ENCODE results near the gene PXDN.

Gene PXDN

DNA sequence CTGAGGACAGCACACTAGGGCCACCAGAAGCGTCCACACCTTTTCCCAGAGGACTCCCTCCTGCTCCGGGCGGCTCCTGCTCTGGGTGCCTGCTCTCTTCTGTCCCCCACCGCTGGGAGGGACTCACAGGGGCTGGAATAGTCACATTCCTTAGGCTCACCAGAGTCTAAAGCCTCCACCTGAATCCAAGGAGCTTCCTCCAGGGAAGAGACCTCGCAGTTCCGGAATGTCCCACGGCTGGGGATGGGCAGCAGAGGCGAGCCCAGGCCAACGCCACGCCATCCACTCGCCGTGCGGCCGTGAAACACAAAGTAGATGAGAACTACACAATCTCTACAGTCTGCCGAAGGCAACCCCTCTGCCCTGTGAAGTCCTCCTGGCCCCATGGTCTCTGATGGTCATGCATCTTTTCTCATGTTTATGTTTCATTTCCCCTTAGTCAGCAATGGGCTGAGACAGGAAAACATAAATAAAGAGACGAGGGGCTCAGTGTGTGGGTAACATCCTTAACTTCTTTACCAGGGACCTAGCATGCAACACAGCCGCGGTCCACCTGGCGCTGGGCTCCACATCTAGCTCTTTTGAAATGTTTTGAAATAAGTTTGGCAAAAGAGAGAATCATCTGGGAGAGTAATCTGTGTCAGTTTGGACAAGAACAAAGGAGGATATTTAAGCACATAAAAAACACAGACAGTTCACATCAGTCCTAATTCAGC is 98.4 kb downstream of the PXDN start:
- Histone ChIP-seq H3K27me3 (replicated peaks; ENCODE audit: control insufficient read depth, insufficient read depth, low read length) (no peaks in the 10 kb centered on the region), H3K36me3 (ENCODE audit: control insufficient read depth, insufficient read depth, low read length) (no peaks in the 10 kb centered on the region), H3K4me3 (replicated peaks; ENCODE audit: low read depth, low read length) (no peak overlapping the region)
- TF ChIP-seq, protein P1, sequence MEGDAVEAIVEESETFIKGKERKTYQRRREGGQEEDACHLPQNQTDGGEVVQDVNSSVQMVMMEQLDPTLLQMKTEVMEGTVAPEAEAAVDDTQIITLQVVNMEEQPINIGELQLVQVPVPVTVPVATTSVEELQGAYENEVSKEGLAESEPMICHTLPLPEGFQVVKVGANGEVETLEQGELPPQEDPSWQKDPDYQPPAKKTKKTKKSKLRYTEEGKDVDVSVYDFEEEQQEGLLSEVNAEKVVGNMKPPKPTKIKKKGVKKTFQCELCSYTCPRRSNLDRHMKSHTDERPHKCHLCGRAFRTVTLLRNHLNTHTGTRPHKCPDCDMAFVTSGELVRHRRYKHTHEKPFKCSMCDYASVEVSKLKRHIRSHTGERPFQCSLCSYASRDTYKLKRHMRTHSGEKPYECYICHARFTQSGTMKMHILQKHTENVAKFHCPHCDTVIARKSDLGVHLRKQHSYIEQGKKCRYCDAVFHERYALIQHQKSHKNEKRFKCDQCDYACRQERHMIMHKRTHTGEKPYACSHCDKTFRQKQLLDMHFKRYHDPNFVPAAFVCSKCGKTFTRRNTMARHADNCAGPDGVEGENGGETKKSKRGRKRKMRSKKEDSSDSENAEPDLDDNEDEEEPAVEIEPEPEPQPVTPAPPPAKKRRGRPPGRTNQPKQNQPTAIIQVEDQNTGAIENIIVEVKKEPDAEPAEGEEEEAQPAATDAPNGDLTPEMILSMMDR (IDR thresholded peaks at IDR 0.05; ENCODE audit: insufficient read depth, low read length, poor library complexity, severe bottlenecking), result no peak
- DNase-seq (ENCODE audit: extremely low read depth, insufficient read length), result no peak

DNA sequence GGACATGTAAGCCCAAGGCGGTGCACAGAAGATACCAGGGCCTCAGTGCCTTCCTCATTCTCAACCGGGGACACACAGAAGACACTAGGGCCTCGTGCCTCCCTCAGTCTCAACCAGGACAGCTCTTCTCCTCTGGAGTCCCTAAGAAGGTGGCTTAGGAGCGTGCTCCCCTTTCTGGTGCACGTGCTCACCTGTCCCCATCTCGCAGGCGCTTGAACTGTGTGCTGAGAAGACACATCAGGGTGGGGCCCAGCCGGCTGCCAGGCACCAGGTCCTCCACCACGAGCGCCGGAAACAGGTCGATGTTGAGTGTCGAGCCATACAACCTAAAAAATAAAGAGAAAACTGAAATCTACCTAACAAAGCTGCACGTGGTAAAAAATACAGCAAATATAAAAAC is 99.9 kb downstream of the PXDN start:
- DNase-seq (ENCODE audit: extremely low read depth, insufficient read length), result no peak
- TF ChIP-seq, protein P1 (IDR thresholded peaks at IDR 0.05; ENCODE audit: insufficient read depth, low read length, poor library complexity, severe bottlenecking), result no peak
- H3K36me3 ChIP-seq (ENCODE audit: control insufficient read depth, insufficient read depth, low read length), result no peaks in the 10 kb centered on the region
- H3K4me3 ChIP-seq (replicated peaks; ENCODE audit: low read depth, low read length), result no peak overlapping the region
- no peaks in the 10 kb centered on the region for H3K27me3 ChIP-seq (replicated peaks; ENCODE audit: control insufficient read depth, insufficient read depth, low read length)

DNA sequence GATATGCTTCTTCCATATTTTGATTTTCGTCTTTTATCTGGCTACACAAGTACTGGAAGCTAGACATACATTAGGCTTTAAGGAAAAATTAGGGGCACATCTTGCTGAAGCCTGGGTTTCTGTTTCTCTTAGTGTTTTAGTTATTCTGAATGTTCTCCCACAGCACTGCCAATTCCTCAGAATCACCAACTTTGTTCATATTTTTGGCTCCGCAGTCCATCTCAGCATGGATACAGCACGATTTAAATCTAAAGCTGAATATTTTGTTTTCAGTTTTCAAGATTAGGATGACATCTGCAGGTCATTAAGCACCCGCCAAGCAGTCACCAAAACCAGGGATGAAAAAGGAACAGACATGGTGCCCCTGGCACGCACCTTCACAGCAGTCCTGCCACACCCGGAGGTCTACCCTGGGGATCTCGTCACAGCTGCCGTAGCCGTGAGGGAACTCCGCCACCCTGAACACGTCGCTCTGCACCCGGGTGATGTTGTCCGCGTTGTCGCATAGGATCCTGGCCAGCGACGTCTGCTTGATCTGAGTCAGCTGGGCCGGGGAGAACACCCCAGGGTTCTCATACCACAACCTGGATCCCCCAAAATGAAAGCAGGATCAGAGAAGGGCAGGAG is 101.2 kb downstream of the PXDN start:
- Histone ChIP-seq H3K36me3 (ENCODE audit: control insufficient read depth, insufficient read depth, low read length) (no peaks in the 10 kb centered on the region), H3K4me3 (replicated peaks; ENCODE audit: low read depth, low read length) (no peak overlapping the region), H3K27me3 (replicated peaks; ENCODE audit: control insufficient read depth, insufficient read depth, low read length) (no peaks in the 10 kb centered on the region)
- TF ChIP-seq, protein P1 (IDR thresholded peaks at IDR 0.05; ENCODE audit: insufficient read depth, low read length, poor library complexity, severe bottlenecking), result no peak
- DNase-seq (ENCODE audit: extremely low read depth, insufficient read length), result no peak

DNA sequence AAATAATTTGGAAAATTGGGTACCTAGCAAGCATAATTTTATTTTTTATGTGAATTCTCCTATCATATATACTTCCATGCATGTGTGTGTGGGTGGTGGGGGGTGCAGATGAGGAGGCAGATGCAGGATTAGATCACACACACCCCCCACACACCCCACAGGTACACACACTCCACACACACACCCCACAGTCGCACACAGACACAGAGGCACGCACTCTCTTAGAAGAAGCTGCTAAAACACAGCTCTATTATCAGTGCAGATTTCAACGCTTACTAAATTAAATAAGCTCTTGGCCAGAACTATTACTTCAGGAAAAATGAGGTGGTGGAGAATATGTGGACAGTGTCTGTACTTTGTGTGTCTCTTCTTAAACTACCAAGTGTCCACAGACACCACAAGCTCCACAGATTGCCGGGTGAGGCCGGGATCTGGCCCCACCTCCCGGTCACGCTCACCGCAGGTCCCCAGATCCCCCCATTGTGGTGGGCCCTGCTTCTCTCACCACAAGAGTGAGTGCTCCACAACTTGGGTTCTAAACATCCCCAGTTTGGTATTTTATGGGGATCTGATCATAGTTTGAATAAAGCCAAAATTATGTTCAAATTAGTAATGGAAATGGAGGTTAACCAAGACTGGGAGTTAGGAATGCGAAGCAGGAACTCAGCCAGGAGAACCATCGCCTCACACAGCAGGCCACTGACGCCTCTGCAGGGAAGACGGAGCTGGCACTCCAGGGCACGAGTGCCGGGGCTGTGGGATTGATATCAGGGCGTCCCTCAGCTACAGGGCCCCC is 102.1 kb downstream of the PXDN start:
- TF ChIP-seq, protein P1 (IDR thresholded peaks at IDR 0.05; ENCODE audit: insufficient read depth, low read length, poor library complexity, severe bottlenecking), result no peak
- no peak for DNase-seq (ENCODE audit: extremely low read depth, insufficient read length)
- Histone ChIP-seq H3K36me3 (ENCODE audit: control insufficient read depth, insufficient read depth, low read length) (no peaks in the 10 kb centered on the region), H3K27me3 (replicated peaks; ENCODE audit: control insufficient read depth, insufficient read depth, low read length) (no peaks in the 10 kb centered on the region), H3K4me3 (replicated peaks; ENCODE audit: low read depth, low read length) (no peak overlapping the region)

DNA sequence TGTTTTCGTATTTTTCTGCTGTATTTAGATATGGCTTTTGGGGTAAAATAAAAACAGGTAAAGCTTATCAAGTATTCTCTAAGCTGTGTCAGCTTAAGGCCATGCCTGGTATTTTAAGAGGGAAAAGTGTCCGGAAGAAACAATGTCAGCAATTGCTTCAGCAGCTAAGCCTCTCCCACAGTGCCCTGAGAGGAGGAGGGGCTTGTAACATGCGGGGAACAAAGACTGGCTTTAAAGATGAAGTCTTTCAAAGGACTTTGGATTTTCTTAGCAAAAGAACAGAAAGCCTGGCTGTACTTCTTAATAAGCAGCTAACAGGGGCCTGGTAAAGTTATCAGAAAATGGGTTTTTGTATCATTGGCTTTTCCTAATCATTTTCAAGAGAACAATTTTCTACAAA is 102.8 kb downstream of the PXDN start:
- H3K36me3 ChIP-seq (ENCODE audit: control insufficient read depth, insufficient read depth, low read length), result no peaks in the 10 kb centered on the region
- H3K27me3 ChIP-seq (replicated peaks; ENCODE audit: control insufficient read depth, insufficient read depth, low read length), result no peaks in the 10 kb centered on the region
- TF ChIP-seq, protein P1 (IDR thresholded peaks at IDR 0.05; ENCODE audit: insufficient read depth, low read length, poor library complexity, severe bottlenecking), result no peak
- no peak overlapping the region for H3K4me3 ChIP-seq (replicated peaks; ENCODE audit: low read depth, low read length)
- DNase-seq (ENCODE audit: extremely low read depth, insufficient read length), result no peak

All from GM06990 (cell line).